Astrocyte of the spinal cord (primary cell): ENCODE measurements around the gene ARHGDIG.
"Not testable (repeated sequence)": the region's sequence is repeated elsewhere in the genome, so short reads cannot be mapped to it uniquely, and the experiment has no call there.

ENCODE experiments used
- DNase-seq: peaks from one replicate; pipeline ENCODE4 v3.0.0; 2011; ENCODE audit warnings: low read depth, low spot score
- H3K4me3 ChIP-seq: 2 replicates; pipeline ENCODE4 v1.5.1; 2011; ENCODE audit warnings: low read depth, mild to moderate bottlenecking, low read length, moderate library complexity
- in situ Hi-C: cut with HindIII; loops from 2 replicates; pipeline ENCODE4 v1.10.0; 2017; ENCODE audit warnings: low sequenced_read_pairs
- TF ChIP-seq, protein P1 (sequence below): IDR thresholded peaks from 2 replicates; pipeline ENCODE4 v1.5.1; 2012; ENCODE audit warnings: low read depth, mild to moderate bottlenecking, low read length, inconsistent platforms

Gene ARHGDIG

DNA sequence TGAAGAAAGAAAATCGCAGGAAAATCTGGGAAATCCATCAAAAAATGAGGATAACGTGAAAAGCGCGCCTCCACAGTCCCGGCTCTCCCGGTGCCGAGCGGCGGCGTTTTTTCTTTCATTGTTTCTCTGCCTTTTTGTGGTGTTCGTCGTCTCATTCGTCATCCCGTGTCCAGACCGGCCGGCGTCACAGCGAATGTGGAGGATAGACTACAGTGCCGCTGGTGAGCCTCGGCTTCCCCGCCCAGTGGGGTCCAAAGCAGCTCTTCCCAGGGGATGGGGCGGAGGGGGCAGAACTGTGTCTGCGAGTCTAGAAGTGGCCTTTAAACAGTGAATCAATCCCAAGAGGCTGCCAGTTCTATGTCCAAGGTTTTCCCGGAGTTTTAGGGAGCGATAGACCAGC, 25.9 kb upstream of the ARHGDIG start:
- no peak for DNase-seq
- H3K4me3 ChIP-seq = no peak overlapping the region
- in situ Hi-C loops = no loop called here
- TF ChIP-seq, protein P1, sequence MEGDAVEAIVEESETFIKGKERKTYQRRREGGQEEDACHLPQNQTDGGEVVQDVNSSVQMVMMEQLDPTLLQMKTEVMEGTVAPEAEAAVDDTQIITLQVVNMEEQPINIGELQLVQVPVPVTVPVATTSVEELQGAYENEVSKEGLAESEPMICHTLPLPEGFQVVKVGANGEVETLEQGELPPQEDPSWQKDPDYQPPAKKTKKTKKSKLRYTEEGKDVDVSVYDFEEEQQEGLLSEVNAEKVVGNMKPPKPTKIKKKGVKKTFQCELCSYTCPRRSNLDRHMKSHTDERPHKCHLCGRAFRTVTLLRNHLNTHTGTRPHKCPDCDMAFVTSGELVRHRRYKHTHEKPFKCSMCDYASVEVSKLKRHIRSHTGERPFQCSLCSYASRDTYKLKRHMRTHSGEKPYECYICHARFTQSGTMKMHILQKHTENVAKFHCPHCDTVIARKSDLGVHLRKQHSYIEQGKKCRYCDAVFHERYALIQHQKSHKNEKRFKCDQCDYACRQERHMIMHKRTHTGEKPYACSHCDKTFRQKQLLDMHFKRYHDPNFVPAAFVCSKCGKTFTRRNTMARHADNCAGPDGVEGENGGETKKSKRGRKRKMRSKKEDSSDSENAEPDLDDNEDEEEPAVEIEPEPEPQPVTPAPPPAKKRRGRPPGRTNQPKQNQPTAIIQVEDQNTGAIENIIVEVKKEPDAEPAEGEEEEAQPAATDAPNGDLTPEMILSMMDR = no peak

DNA sequence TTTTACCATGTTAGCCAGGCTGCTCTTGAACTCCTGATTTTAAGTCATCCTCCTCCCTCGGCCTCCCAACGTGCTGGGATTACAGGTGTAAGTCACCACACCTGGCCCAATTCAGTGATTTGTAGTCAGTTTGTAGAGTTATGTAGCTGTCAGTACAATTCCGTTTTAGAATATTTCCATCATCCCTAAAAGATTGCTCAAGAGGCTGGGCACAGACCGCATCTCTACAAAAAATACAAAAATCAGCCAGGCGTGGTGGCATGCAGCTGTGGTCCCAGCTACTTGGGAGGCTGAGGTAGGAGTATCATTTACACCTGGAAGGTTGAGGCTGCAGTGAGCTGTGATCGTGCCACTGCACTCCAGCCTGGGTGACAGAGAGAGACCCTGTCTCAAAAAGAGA, 25.2 kb upstream of the ARHGDIG start:
- no peak overlapping the region for H3K4me3 ChIP-seq
- in situ Hi-C loops = no loop called here
- TF ChIP-seq, protein P1 = no peak
- no peak for DNase-seq

DNA sequence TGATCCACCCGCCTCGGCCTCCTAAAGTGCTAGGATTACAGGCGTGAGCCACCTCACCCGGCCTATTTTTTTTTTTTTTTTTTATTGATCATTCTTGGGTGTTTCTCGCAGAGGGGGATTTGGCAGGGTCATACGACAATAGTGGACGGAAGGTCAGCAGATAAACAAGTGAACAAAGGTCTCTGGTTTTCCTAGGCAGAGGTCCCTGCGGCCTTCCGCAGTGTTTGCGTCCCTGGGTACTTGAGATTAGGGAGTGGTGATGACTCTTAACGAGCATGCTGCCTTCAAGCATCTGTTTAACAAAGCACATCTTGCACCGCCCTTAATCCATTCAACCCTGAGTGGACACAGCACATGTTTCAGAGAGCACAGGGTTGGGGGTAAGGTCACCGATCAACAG, 22.3 kb upstream of the ARHGDIG start:
- DNase-seq, H3K4me3 ChIP-seq, in situ Hi-C loops: not testable (repeated sequence)

DNA sequence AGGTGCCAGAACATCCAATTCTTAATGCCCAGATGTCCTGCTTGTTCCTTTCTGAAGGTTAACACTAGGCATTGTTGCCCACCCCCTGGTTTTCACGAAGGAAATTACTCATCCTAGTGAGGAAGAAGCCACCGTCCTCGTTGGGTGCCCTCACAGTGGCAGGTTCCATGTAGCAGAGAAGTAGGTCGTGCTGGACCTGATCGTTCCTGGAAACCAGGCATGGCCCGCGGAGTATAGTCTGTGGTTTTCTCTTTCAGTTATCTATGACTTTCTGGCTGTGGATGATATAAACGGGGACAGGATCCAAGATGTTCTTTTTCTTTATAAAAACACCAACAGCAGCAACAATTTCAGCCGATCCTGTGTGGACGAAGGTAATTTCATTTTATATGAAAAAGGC, 21.2 kb upstream of the ARHGDIG start:
- DNase-seq = no peak
- H3K4me3 ChIP-seq = no peak overlapping the region
- TF ChIP-seq, protein P1 = no peak
- in situ Hi-C loops = no loop called here

DNA sequence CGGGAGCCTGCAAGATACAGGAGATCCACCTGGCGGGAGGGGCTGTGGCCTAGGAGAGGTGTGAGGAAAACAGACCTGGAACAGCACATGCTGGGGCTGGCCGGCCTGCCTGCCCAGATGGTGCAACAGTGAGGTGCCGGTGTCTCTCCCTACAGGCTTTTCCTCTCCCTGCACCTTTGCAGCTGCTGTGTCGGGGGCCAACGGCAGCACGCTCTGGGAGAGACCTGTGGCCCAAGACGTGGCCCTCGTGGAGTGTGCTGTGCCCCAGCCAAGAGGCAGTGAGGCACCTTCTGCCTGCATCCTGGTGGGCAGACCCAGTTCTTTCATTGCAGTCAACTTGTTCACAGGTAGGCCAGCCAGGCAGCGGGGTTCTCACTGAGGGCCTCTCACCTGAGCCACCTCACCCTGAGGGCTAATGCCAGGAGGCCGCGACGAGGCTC, 20.6 kb upstream of the ARHGDIG start:
- in situ Hi-C loops = no loop called here
- TF ChIP-seq, protein P1 = no peak
- DNase-seq = no peak
- no peak overlapping the region for H3K4me3 ChIP-seq

DNA sequence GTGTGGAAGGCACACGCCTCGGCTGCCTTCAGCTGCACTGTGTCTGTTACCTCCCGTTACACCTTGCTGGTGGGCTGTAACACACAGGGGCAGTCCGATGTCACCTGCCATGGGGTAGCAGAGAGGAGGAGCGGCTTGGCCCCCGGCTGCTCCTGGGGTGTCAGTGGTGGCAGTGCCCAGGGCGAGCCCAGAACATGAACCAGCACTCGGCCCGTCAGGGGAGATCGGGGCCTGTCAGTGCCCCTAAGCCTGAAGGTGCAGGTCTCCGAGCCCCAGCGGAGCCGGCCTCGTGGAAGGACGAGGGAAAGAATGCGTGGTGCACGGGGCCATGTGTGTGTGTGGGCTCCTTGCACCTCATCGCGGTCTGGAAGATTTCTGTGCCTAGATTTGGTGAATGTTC, 20.1 kb upstream of the ARHGDIG start:
- in situ Hi-C loops = no loop called here
- H3K4me3 ChIP-seq = no peak overlapping the region
- DNase-seq = no peak
- TF ChIP-seq, protein P1 = no peak

DNA sequence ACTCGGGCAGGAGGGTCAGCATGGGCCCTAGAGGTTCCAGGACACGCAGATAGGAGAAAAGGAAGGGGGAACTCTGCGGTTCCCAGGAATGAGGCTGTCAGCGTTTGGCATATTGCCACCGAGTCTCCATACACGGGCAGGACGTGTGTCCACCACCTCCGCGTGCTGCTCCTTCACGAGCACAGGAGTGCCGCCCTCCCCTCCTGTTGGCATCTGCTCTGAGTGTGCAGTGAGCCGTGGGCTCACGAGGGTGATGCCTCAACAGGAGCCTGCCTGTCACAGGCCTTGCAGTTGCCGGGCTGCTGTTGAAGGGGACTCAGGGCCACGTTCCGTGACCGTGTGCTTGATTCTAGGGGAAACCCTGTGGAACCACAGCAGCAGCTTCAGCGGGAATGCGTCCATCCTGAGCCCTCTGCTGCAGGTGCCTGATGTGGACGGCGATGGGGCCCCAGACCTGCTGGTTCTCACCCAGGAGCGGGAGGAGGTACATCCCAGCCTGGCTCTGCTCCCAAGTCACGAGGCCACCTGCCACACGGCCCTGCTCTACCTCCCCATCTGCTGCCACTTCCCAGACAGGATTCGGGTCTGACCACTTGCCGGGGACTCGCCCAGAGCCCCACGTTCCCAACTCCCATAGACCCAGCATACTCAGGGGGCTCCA, 19.2 kb upstream of the ARHGDIG start:
- H3K4me3 ChIP-seq = no peak overlapping the region
- TF ChIP-seq, protein P1 = no peak
- DNase-seq = no peak
- in situ Hi-C loops = no loop called here
